Gastroesophageal sphincter (tissue), 4 donors: ENCODE measurements around the gene PDE4B. TPM values are rescaled to one million over a fixed set of nuclear protein-coding genes. Genes with fewer than 3 reads are reported as not detected.

ENCODE experiments used
- ATAC-seq: fragments of 150-250 bp; one replicate; pipeline ENCODE4 v1.9.1; 2016; ENCODE audit warnings: mild to moderate bottlenecking, moderate library complexity
- H3K27ac ChIP-seq, 4 donors: fragments of 200-600 bp; sonication (generic) in 3 of 4; 1 replicate in 3 of 4; 2 replicates in 1 of 4; pipeline ENCODE4 v1.5.1; 2016 to 2019
- H3K27me3 ChIP-seq: fragments of 200-600 bp; sonication (generic); one replicate; pipeline ENCODE4 v1.5.1; 2019
- H3K36me3 ChIP-seq, 2 donors: fragments of 200-600 bp; sonication (generic); one replicate each; pipeline ENCODE4 v1.5.1; 2019; ENCODE audit warnings: control low read depth in 1 of 2
- H3K4me1 ChIP-seq, 3 donors: fragments of 200-600 bp; sonication (generic); 1 replicate in 2 of 3; 2 replicates in 1 of 3; pipeline ENCODE4 v1.5.1; 2016 to 2019; ENCODE audit warnings: control low read depth in 2 of 3
- H3K4me3 ChIP-seq, 2 donors: fragments of 200-600 bp; sonication (generic); one replicate each; pipeline ENCODE4 v1.5.1; 2019; ENCODE audit warnings: mild to moderate bottlenecking in 1 of 2, moderate library complexity in 1 of 2
- H3K9me3 ChIP-seq, 3 donors: fragments of 200-600 bp; sonication (generic); one replicate each; pipeline ENCODE4 v1.5.1; 2017 to 2019; ENCODE audit warnings: control low read depth in 2 of 3
- CTCF ChIP-seq, 4 experiments: fragments of 200-600 bp in 2 of 4; fragments of 450-650 bp in 2 of 4; sonication (generic) in 1 of 4; IDR thresholded peaks; one replicate each; pipeline ENCODE4 v1.5.1; 2017 to 2019; ENCODE audit warnings: antibody characterized with exemption in 4 of 4, mild to moderate bottlenecking in 2 of 4, moderate library complexity in 2 of 4
- EP300 ChIP-seq: sonication (generic); formaldehyde crosslinking; IDR thresholded peaks from one replicate; pipeline ENCODE4 v1.6.1; 2017; ENCODE audit warnings: antibody characterized with exemption, mild to moderate bottlenecking
- POLR2A ChIP-seq, 2 donors: fragments of 450-650 bp; IDR thresholded peaks; one replicate each; pipeline ENCODE4 v1.6.1; 2017; ENCODE audit warnings: antibody characterized with exemption in 2 of 2, mild to moderate bottlenecking in 2 of 2, moderate library complexity in 1 of 2
- POLR2AphosphoS5 ChIP-seq: sonication (generic); formaldehyde crosslinking; IDR thresholded peaks from one replicate; pipeline ENCODE4 v1.6.1; 2017; ENCODE audit warnings: antibody characterized with exemption
- WGBS, 2 donors: methylation state at CpG; one replicate each; pipeline ENCODE4 v1.1.5; 2018; ENCODE audit warnings: low coverage in 1 of 2; 5-methylcytosine and 5-hydroxymethylcytosine counted together
- total RNA-seq, 4 donors: library from RNA; depleted of rRNA; stranded (reverse); fragments of >200 nt; gene quantifications; one replicate each; pipeline ENCODE4 v1.1.0, GENCODE V29; 2016

Gene PDE4B
- total RNA-seq, 4 donors from 2014 or later, result 5.9 to 16.2 (median 8.8) TPM

- Histone ChIP-seq H3K4me1 (no peaks in the 10 kb centered on the region), H3K9me3 (peaks cover 0 to 16% (median 0%) of the 10 kb centered on the region in 3 donors), H3K36me3 (no peaks in the 10 kb centered on the region), H3K27me3 (no peaks in the 10 kb centered on the region), H3K4me3 (no peak overlapping the region), H3K27ac (no peak overlapping the region)
- 62 to 75% methylated on average over 2 of the region's 2 CpGs for WGBS, 2 donors
- no peak for ATAC-seq
- no peak for TF ChIP-seq EP300
- no peak for TF ChIP-seq POLR2A (IDR thresholded peaks at IDR 0.05)
- TF ChIP-seq CTCF (IDR thresholded peaks at IDR 0.05), result no peak
- no peak for TF ChIP-seq POLR2AphosphoS5
These were observed 178.9 kb downstream of the PDE4B start for GRCh38 chr1:65971547-65971946.

GRCh38 chr1:65975708-65976107 lies 183.0 kb downstream of the PDE4B start:
- no peaks in the 10 kb centered on the region for H3K4me1 ChIP-seq
- peaks cover 0 to 16% (median 0%) of the 10 kb centered on the region in 3 donors for H3K9me3 ChIP-seq
- H3K4me3 ChIP-seq, result no peak overlapping the region
- no peak overlapping the region for H3K27ac ChIP-seq
- TF ChIP-seq EP300, result no peak
- TF ChIP-seq POLR2A (IDR thresholded peaks at IDR 0.05), result no peak
- TF ChIP-seq POLR2AphosphoS5, result no peak
- TF ChIP-seq CTCF (IDR thresholded peaks at IDR 0.05), result no peak
- H3K36me3 ChIP-seq, result no peaks in the 10 kb centered on the region
- WGBS, 2 donors, result no CpG with 5 or more reads among the region's 1 CpG
- no peak for ATAC-seq
- no peaks in the 10 kb centered on the region for H3K27me3 ChIP-seq

GRCh38 chr1:65979136-65980044 lies 186.7 kb downstream of the PDE4B start:
- Histone ChIP-seq H3K27ac (no peak overlapping the region), H3K4me1 (no peaks in the 10 kb centered on the region), H3K9me3 (peaks cover 0 to 16% (median 0%) of the 10 kb centered on the region in 3 donors), H3K4me3 (no peak overlapping the region), H3K27me3 (no peaks in the 10 kb centered on the region), H3K36me3 (no peaks in the 10 kb centered on the region)
- 61 to 82% methylated on average over 2 to 6 of the region's 7 CpGs for WGBS, 2 donors
- ATAC-seq, result no peak
- TF ChIP-seq CTCF (IDR thresholded peaks at IDR 0.05) (no peak), POLR2AphosphoS5 (no peak), POLR2A (IDR thresholded peaks at IDR 0.05) (no peak), EP300 (no peak)

GRCh38 chr1:65980237-65980636 lies 187.5 kb downstream of the PDE4B start:
- Histone ChIP-seq H3K4me3 (no peak overlapping the region), H3K27me3 (no peaks in the 10 kb centered on the region), H3K4me1 (no peaks in the 10 kb centered on the region), H3K9me3 (peaks cover 0 to 11% (median 0%) of the 10 kb centered on the region in 3 donors), H3K36me3 (no peaks in the 10 kb centered on the region), H3K27ac (no peak overlapping the region)
- no peak for TF ChIP-seq POLR2AphosphoS5
- no peak for TF ChIP-seq CTCF (IDR thresholded peaks at IDR 0.05)
- no peak for TF ChIP-seq EP300
- no peak for TF ChIP-seq POLR2A (IDR thresholded peaks at IDR 0.05)
- no peak for ATAC-seq
- WGBS, 2 donors, result 29 to 50% methylated on average over 2 of the region's 2 CpGs

- Histone ChIP-seq H3K4me1 (no peaks in the 10 kb centered on the region), H3K4me3 (no peak overlapping the region), H3K27me3 (no peaks in the 10 kb centered on the region), H3K27ac (no peak overlapping the region), H3K36me3 (no peaks in the 10 kb centered on the region), H3K9me3 (no peaks in the 10 kb centered on the region)
- ATAC-seq, result no peak
- no peak for TF ChIP-seq POLR2A (IDR thresholded peaks at IDR 0.05)
- TF ChIP-seq CTCF (IDR thresholded peaks at IDR 0.05), result no peak
- no peak for TF ChIP-seq EP300
- no peak for TF ChIP-seq POLR2AphosphoS5
- 76 to 82% methylated on average over 4 to 5 of the region's 5 CpGs for WGBS, 2 donors
These were observed 190.8 kb downstream of the PDE4B start for GRCh38 chr1:65983500-65983899.
